Suppressor macrophage treated with lipopolysaccharide for 1 hour (primary cell): ENCODE measurements around the gene SPATA31E1.
A peak's percentile ranks its signal among the peaks of the same experiment; 100 is the strongest.
"Not testable (repeated sequence)": the region's sequence is repeated elsewhere in the genome, so short reads cannot be mapped to it uniquely, and the experiment has no call there.

Source experiments
- DNase-seq, 3 donors: peaks; one replicate each; pipeline ENCODE4 v3.0.0-alpha.2; 2020 to 2022

Gene SPATA31E1

GRCh38 chr9:87886210-87886932, 3.7 kb downstream of the SPATA31E1 start:
- DNase-seq, result no peak

- DNase-seq, result peak in 1 of 3 donors; percentile 10
These were observed 4.3 kb downstream of the SPATA31E1 start for GRCh38 chr9:87886933-87887505.

- DNase-seq, result no peak
These were observed 5.2 kb downstream of the SPATA31E1 start for GRCh38 chr9:87887661-87888480.

GRCh38 chr9:87888501-87888900, 5.8 kb downstream of the SPATA31E1 start:
- no peak for DNase-seq

- DNase-seq, result no peak
These were observed 6.6 kb downstream of the SPATA31E1 start for GRCh38 chr9:87889065-87889881.

GRCh38 chr9:87889882-87890252, 7.2 kb downstream of the SPATA31E1 start:
- DNase-seq, result no peak

- no peak for DNase-seq
These were observed 8.2 kb downstream of the SPATA31E1 start for GRCh38 chr9:87890837-87891236.

GRCh38 chr9:87891754-87892153, 9.1 kb downstream of the SPATA31E1 start:
- DNase-seq, result no peak

- no peak for DNase-seq
These were observed 10.3 kb downstream of the SPATA31E1 start for GRCh38 chr9:87892956-87893355.

GRCh38 chr9:87894998-87895625, 12.4 kb downstream of the SPATA31E1 start:
- no peak for DNase-seq

- DNase-seq, result no peak
These were observed 14.2 kb downstream of the SPATA31E1 start for GRCh38 chr9:87896891-87897290.

GRCh38 chr9:87898151-87898550, 15.5 kb downstream of the SPATA31E1 start:
- DNase-seq, result no peak

- DNase-seq, result not testable (repeated sequence)
These were observed 19.7 kb downstream of the SPATA31E1 start for GRCh38 chr9:87902371-87902770.

- DNase-seq, result peak in 1 of 3 donors; percentile 4
These were observed 26.8 kb downstream of the SPATA31E1 start for GRCh38 chr9:87909310-87910041.

GRCh38 chr9:87910821-87911220, 28.1 kb downstream of the SPATA31E1 start:
- DNase-seq, result no peak

- DNase-seq, result not testable (repeated sequence)
These were observed 35.0 kb downstream of the SPATA31E1 start, which contains the start of gene SPATA31C1 for GRCh38 chr9:87917662-87918061. SPATA31C1 (plus strand) TSS chr9:87917962.

- not testable (repeated sequence) for DNase-seq
These were observed 36.3 kb downstream of the SPATA31E1 start for GRCh38 chr9:87919013-87919412.

GRCh38 chr9:87921561-87921960, 38.9 kb downstream of the SPATA31E1 start:
- not testable (repeated sequence) for DNase-seq

GRCh38 chr9:87923012-87923411, 40.3 kb downstream of the SPATA31E1 start:
- not testable (repeated sequence) for DNase-seq

GRCh38 chr9:87924851-87925250, 42.2 kb downstream of the SPATA31E1 start:
- DNase-seq, result not testable (repeated sequence)

- not testable (repeated sequence) for DNase-seq
These were observed 46.5 kb downstream of the SPATA31E1 start for GRCh38 chr9:87929152-87929551.
